OCI-LY3 (cell line): ENCODE results near the gene SRP14.

Source experiments
- CTCF ChIP-seq: fragments of 200-600, 300-600 bp; sonication (generic); IDR thresholded peaks from 2 replicates; pipeline ENCODE4 v1.5.1; 2014; ENCODE audit warnings: antibody characterized with exemption, low read length, low read depth
- EZH2phosphoT487 ChIP-seq: fragments of 200-600 bp; shearing (Covaris generic); IDR thresholded peaks from 2 replicates; pipeline ENCODE4 v1.6.1; 2018; ENCODE audit warnings: antibody characterized with exemption, mixed run types, low read depth

GRCh38 chr15:40081691-40082194, 42.8 kb upstream of the SRP14 start:
- no peak for TF ChIP-seq CTCF
- TF ChIP-seq EZH2phosphoT487 = no peak
